Neutrophil (primary cell): ENCODE measurements around the gene GNPDA2.
"Not testable (repeated sequence)": the region's sequence is repeated elsewhere in the genome, so short reads cannot be mapped to it uniquely, and the experiment has no call there.

Experiments
- H3K27ac ChIP-seq: fragments of 200-600 bp; sonication (generic); 2 replicates; pipeline ENCODE4 v1.5.1; 2016; ENCODE audit warnings: mild to moderate bottlenecking, moderate library complexity
- H3K27me3 ChIP-seq: fragments of 200-600 bp; sonication (generic); 2 replicates; pipeline ENCODE4 v1.6.0; 2016; ENCODE audit warnings: mild to moderate bottlenecking
- H3K36me3 ChIP-seq: fragments of 200-600 bp; sonication (generic); 2 replicates; pipeline ENCODE4 v1.5.1; 2017
- H3K4me1 ChIP-seq, 2 experiments: fragments of 200-600 bp in 1 of 2; sonication (generic) in 1 of 2; 1 replicate in 1 of 2; 2 replicates in 1 of 2; pipeline versions ENCODE4 v1.5.1 to v1.6.1; 2013 to 2016; ENCODE audit warnings: low read depth in 1 of 2, low read length in 1 of 2, mild to moderate bottlenecking in 1 of 2, moderate library complexity in 1 of 2; ENCODE audit not compliant: control insufficient read depth in 1 of 2, insufficient read depth in 1 of 2
- H3K4me3 ChIP-seq, 2 experiments: fragments of 200-600 bp in 1 of 2; sonication (generic) in 1 of 2; 1 replicate in 1 of 2; 2 replicates in 1 of 2; pipeline ENCODE4 v1.5.1; 2013 to 2016; ENCODE audit warnings: low read depth in 1 of 2, low read length in 1 of 2, mild to moderate bottlenecking in 1 of 2, moderate library complexity in 1 of 2
- H3K9me3 ChIP-seq: fragments of 200-600 bp; sonication (generic); 2 replicates; pipeline ENCODE4 v1.5.1; 2016
- TF ChIP-seq, protein P1 (sequence below): fragments of 200-600 bp; sonication (generic); IDR thresholded peaks from 2 replicates; pipeline ENCODE4 v1.5.1; 2016; ENCODE audit warnings: antibody characterized with exemption

GNPDA2 gene

DNA sequence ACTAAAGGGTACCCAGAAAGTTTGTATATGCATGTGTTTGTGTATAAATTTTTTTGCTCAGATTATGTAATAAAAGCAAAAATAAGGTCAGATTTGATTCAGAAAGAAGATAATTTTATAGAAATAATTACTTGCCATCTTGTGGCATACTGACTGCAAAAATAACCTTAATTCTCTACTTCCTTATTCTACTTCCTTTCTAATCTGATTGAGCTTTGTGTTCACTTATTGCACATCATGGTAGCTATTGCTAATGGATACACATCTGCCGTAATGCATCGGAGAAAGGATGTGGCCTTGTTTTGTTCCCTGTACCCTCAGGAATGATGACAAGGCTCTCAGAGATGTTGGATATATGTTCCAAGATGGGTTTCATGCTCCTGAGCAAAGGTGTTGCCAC is 10.5 kb upstream of the GNPDA2 start:
- H3K4me1 ChIP-seq = no peaks in the 10 kb centered on the region
- H3K27me3 ChIP-seq = peaks cover 8% of the 10 kb centered on the region
- H3K36me3 ChIP-seq = no peaks in the 10 kb centered on the region
- H3K9me3 ChIP-seq = no peaks in the 10 kb centered on the region
- no peak overlapping the region for H3K27ac ChIP-seq
- TF ChIP-seq, protein P1, sequence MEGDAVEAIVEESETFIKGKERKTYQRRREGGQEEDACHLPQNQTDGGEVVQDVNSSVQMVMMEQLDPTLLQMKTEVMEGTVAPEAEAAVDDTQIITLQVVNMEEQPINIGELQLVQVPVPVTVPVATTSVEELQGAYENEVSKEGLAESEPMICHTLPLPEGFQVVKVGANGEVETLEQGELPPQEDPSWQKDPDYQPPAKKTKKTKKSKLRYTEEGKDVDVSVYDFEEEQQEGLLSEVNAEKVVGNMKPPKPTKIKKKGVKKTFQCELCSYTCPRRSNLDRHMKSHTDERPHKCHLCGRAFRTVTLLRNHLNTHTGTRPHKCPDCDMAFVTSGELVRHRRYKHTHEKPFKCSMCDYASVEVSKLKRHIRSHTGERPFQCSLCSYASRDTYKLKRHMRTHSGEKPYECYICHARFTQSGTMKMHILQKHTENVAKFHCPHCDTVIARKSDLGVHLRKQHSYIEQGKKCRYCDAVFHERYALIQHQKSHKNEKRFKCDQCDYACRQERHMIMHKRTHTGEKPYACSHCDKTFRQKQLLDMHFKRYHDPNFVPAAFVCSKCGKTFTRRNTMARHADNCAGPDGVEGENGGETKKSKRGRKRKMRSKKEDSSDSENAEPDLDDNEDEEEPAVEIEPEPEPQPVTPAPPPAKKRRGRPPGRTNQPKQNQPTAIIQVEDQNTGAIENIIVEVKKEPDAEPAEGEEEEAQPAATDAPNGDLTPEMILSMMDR = no peak
- H3K4me3 ChIP-seq = no peak overlapping the region

DNA sequence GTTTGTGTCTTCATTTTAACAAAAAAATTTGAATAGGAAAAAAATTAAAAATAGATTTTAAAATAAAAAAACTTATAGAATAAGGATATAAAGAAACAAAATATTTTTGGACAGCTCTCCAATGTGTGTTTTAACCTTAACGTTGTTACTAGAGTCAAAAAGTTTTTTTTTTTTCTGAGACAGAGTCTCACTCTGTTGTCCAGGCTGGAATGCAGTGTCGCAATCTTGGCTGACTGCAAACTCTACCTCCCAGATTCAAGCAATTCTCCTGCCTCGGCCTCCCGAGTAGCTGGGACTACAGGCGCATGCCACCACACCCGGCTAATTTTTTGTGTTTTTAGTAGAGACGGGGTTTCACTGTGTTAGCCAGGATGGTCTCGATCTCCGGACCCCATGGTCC is 2.3 kb upstream of the GNPDA2 start:
- H3K27ac ChIP-seq, H3K36me3 ChIP-seq, H3K9me3 ChIP-seq, H3K4me3 ChIP-seq: not testable (repeated sequence)
- peaks cover 14% of the 10 kb centered on the region in 2 experiments for H3K4me1 ChIP-seq
- peaks cover 43% of the 10 kb centered on the region for H3K27me3 ChIP-seq

DNA sequence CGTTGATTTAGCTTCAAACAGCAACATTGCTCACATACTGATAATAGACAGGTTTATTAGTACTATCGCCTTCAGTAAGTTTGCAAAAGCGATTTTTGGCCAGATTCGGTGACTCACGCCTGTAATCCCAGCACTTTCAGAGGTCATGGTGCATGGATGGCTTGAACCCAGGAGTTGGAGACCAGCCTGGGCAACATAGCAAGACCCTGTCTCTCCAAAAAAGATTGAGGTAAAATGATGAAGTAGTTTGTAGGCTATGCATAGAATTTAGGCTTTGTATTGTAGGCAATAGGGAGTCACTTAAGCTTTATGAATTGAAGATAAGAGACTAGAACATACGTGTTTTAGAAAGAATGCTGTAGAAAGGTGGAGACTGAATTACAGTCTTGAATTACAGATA is 1.1 kb upstream of the GNPDA2 start:
- no peak overlapping the region for H3K4me3 ChIP-seq
- H3K4me1 ChIP-seq = peaks cover 14% of the 10 kb centered on the region in 2 experiments
- H3K36me3 ChIP-seq = no peaks in the 10 kb centered on the region
- peaks cover 43% of the 10 kb centered on the region for H3K27me3 ChIP-seq
- H3K9me3 ChIP-seq = no peaks in the 10 kb centered on the region
- no peak overlapping the region for H3K27ac ChIP-seq
- TF ChIP-seq, protein P1 = no peak

DNA sequence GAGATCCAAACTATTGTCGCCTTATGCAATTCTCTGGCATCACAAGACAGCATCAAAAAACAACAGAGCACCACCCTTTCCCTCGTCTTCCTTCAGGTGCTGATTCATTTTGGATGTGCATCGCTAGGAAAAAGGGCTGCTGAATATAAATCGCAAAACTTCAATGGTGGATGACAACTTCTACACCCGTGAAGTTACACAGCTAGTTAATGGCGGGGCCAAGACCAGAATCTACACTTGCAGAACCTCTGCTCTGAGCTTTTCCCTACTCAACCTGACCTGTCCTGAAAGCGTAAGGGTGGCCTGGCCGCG is 674 bp downstream of the GNPDA2 start:
- H3K27ac ChIP-seq = no peak overlapping the region
- no peaks in the 10 kb centered on the region for H3K36me3 ChIP-seq
- peaks cover 35% of the 10 kb centered on the region for H3K27me3 ChIP-seq
- TF ChIP-seq, protein P1 = no peak
- peaks cover 14% of the 10 kb centered on the region in 2 experiments for H3K4me1 ChIP-seq
- no peaks in the 10 kb centered on the region for H3K9me3 ChIP-seq
- H3K4me3 ChIP-seq = peak overlapping the region; percentile 69 to 73

DNA sequence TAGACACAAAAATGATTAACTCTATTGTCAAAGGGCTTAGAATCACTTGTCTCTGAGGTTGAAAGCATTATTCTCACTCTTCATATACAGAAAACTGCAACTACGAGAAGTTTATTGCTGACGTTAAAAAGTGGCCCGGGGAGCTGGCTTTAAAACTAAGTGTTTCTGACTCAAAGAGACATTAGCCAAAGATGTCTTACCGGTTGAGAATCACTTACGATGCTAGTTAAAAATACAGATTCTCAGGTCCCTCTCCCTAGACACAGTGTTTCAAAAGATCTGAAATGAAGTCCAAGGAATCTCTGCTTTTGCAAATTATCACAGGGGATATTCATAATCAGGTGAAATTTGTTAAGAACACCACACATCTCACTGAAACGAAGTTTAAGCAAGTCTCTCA is 1.2 kb downstream of the GNPDA2 start:
- Histone ChIP-seq H3K36me3 (no peaks in the 10 kb centered on the region), H3K27me3 (peaks cover 30% of the 10 kb centered on the region), H3K9me3 (no peaks in the 10 kb centered on the region), H3K4me3 (no peak overlapping the region), H3K4me1 (peaks cover 14% of the 10 kb centered on the region in 2 experiments), H3K27ac (no peak overlapping the region)
- TF ChIP-seq, protein P1 = no peak

DNA sequence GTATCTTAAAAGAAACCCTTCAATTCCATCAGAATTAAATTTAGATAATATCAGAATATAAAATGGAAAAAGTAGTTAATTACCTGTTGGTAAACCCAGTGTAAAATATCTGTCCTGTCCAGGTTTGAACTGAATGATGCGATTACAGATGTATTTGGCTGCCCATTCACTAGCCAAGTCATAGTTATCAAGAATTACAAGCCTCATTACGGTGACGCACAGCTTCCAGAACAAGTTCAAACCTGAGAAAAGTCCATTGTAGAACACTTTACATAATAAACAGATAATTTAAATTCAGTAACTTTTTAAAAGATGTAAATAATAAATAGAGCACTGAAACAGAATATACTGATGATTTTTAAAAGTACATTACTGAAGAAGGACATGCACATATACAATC is 4.4 kb downstream of the GNPDA2 start:
- no peak overlapping the region for H3K27ac ChIP-seq
- H3K9me3 ChIP-seq = no peaks in the 10 kb centered on the region
- TF ChIP-seq, protein P1 = no peak
- no peak overlapping the region for H3K4me3 ChIP-seq
- peaks cover 12 to 14% of the 10 kb centered on the region in 2 experiments for H3K4me1 ChIP-seq
- no peaks in the 10 kb centered on the region for H3K36me3 ChIP-seq
- peaks cover 22% of the 10 kb centered on the region for H3K27me3 ChIP-seq
